H1 (cell line): ENCODE results near the gene MIA2. TPM values are rescaled to one million over a fixed set of nuclear protein-coding genes. Genes with fewer than 3 reads are reported as not detected.

Experiments used
- CTCF ChIA-PET: fragments of 300-600 bp; sonication (Branson Sonifier 250); formaldehyde crosslinking; loops from one replicate; lab custom pipeline; 2021; ENCODE audit not compliant: partially characterized antibody; lab: Charles Lee
- POLR2A ChIA-PET: fragments of 300-600 bp; sonication (Branson Sonifier 250); formaldehyde crosslinking; loops from one replicate; lab custom pipeline; 2021; ENCODE audit warnings: inconsistent platforms; ENCODE audit not compliant: partially characterized antibody; lab: Charles Lee
- DNase-seq, 2 experiments: peaks; one replicate each; pipeline versions ENCODE4 v3.0.0 to v3.0.0-alpha.2; 2010 to 2022; ENCODE audit warnings: low spot score in 2 of 2, low read depth in 1 of 2, mixed read lengths in 1 of 2
- FAIRE-seq: peaks from 2 replicates; lab custom pipeline; 2011; peaks lifted over from hg19 to GRCh38; lab: Jason Lieb, UNC
- H2AFZ ChIP-seq: 2 replicates; pipeline ENCODE4 v1.8.1; 2012; ENCODE audit warnings: low read length, inconsistent platforms
- H2AK5ac ChIP-seq: 2 replicates; pipeline ENCODE4 v1.6.1; 2013; ENCODE audit warnings: low read depth, low read length
- H2BK120ac ChIP-seq: replicated peaks from 2 replicates; pipeline ENCODE3; 2013; ENCODE audit warnings: low read depth, low read length, inconsistent platforms
- H2BK12ac ChIP-seq: 2 replicates; pipeline ENCODE4 v1.6.1; 2013; ENCODE audit warnings: low read depth, low read length
- H2BK15ac ChIP-seq: 2 replicates; pipeline ENCODE4 v1.6.1; 2013; ENCODE audit warnings: low read length
- H2BK20ac ChIP-seq: 2 replicates; pipeline ENCODE4 v1.6.1; 2013; ENCODE audit warnings: low read length
- H2BK5ac ChIP-seq: 2 replicates; pipeline ENCODE4 v1.6.1; 2013; ENCODE audit warnings: low read depth, low read length
- H3K14ac ChIP-seq: 2 replicates; pipeline ENCODE4 v1.6.1; 2013; ENCODE audit warnings: inconsistent platforms; ENCODE audit not compliant: insufficient read length
- H3K18ac ChIP-seq: 2 replicates; pipeline ENCODE4 v1.6.1; 2013; ENCODE audit warnings: low read length; ENCODE audit errors: extremely low read depth
- H3K23ac ChIP-seq: 2 replicates; pipeline ENCODE4 v1.6.1; 2013; ENCODE audit warnings: inconsistent platforms; ENCODE audit not compliant: insufficient read length
- H3K23me2 ChIP-seq: 2 replicates; pipeline ENCODE4 v1.6.1; 2013; ENCODE audit warnings: low read depth, low read length
- H3K27ac ChIP-seq: 2 replicates; pipeline ENCODE4 v1.6.1; 2011; ENCODE audit warnings: low read depth, low read length, inconsistent platforms
- H3K27me3 ChIP-seq, 4 experiments: replicated peaks in 1 of 4; 1 replicate in 1 of 4; 2 replicates in 3 of 4; pipeline versions ENCODE4 v1.6.1 to v1.8.1; 2011 to 2013; ENCODE audit warnings: low read length in 3 of 4, mild to moderate bottlenecking in 3 of 4, inconsistent platforms in 2 of 4, mixed read lengths in 2 of 4, moderate library complexity in 1 of 4; ENCODE audit not compliant: control insufficient read depth in 3 of 4, insufficient read depth in 3 of 4; ENCODE audit errors: extremely low read depth in 1 of 4
- H3K36me3 ChIP-seq, 4 experiments: 2 replicates each; pipeline versions ENCODE4 v1.6.1 to v1.8.1; 2011 to 2013; ENCODE audit warnings: mild to moderate bottlenecking in 4 of 4, low read length in 3 of 4, moderate library complexity in 2 of 4, control low read depth in 1 of 4, inconsistent platforms in 1 of 4; ENCODE audit not compliant: insufficient read depth in 4 of 4, control insufficient read depth in 2 of 4
- H3K4ac ChIP-seq: replicated peaks from 2 replicates; pipeline ENCODE3; 2013; ENCODE audit warnings: low read length, low read depth, mixed read lengths, inconsistent platforms; ENCODE audit not compliant: insufficient read length
- H3K4me1 ChIP-seq, 4 experiments: replicated peaks in 1 of 4; 1 replicate in 1 of 4; 2 replicates in 3 of 4; pipeline versions ENCODE4 v1.6.1 to v1.8.1; 2011 to 2013; ENCODE audit warnings: low read length in 3 of 4, inconsistent platforms in 2 of 4, mixed read lengths in 1 of 4; ENCODE audit not compliant: insufficient read depth in 4 of 4, control insufficient read depth in 3 of 4
- H3K4me2 ChIP-seq, 2 experiments: 2 replicates each; pipeline versions ENCODE4 v1.6.1 to v1.8.1; 2011 to 2013; ENCODE audit warnings: low read depth in 2 of 2, low read length in 2 of 2, control low read depth in 1 of 2, inconsistent platforms in 1 of 2, mild to moderate bottlenecking in 1 of 2; ENCODE audit not compliant: insufficient read depth in 1 of 2
- H3K4me3 ChIP-seq, 4 experiments: fragments of 200-600, 300-600 bp in 1 of 4; sonication (generic), shearing (Covaris generic), sonication (Bioruptor Twin) in 1 of 4; 2 replicates each; pipeline versions ENCODE4 v1.5.1 to v1.8.1; 2011 to 2016; ENCODE audit warnings: low read length in 4 of 4, low read depth in 3 of 4, control low read depth in 2 of 4, inconsistent platforms in 2 of 4, mild to moderate bottlenecking in 2 of 4, mixed read lengths in 1 of 4, moderate library complexity in 1 of 4; ENCODE audit not compliant: insufficient read depth in 2 of 4; ENCODE audit errors: extremely low read depth in 1 of 4
- H3K56ac ChIP-seq: replicated peaks from 2 replicates; pipeline ENCODE3; 2013; ENCODE audit warnings: low read depth, mild to moderate bottlenecking, mixed read lengths, low read length, inconsistent platforms; ENCODE audit not compliant: insufficient read length
- H3K79me1 ChIP-seq: 2 replicates; pipeline ENCODE4 v1.6.1; 2013; ENCODE audit warnings: low read depth, low read length, control low read depth
- H3K79me2 ChIP-seq, 2 experiments: 2 replicates each; pipeline versions ENCODE4 v1.6.1 to v1.8.1; 2012 to 2013; ENCODE audit warnings: low read length in 2 of 2, mild to moderate bottlenecking in 2 of 2, inconsistent platforms in 1 of 2; ENCODE audit not compliant: insufficient read depth in 2 of 2, control insufficient read depth in 1 of 2
- H3K9ac ChIP-seq, 4 experiments: replicated peaks in 1 of 4; 1 replicate in 1 of 4; 2 replicates in 3 of 4; pipeline versions ENCODE4 v1.6.1 to v1.8.1; 2011 to 2013; ENCODE audit warnings: low read depth in 3 of 4, low read length in 3 of 4, control low read depth in 2 of 4, mild to moderate bottlenecking in 2 of 4, moderate library complexity in 2 of 4, inconsistent platforms in 1 of 4; ENCODE audit errors: extremely low read depth in 1 of 4
- H3K9me3 ChIP-seq, 2 experiments: 2 replicates each; pipeline versions ENCODE4 v1.6.1 to v1.8.1; 2012 to 2013; ENCODE audit warnings: mild to moderate bottlenecking in 2 of 2, moderate library complexity in 2 of 2, control low read depth in 1 of 2, inconsistent platforms in 1 of 2, low read depth in 1 of 2, low read length in 1 of 2, mixed read lengths in 1 of 2; ENCODE audit not compliant: insufficient read depth in 2 of 2
- H4K20me1 ChIP-seq, 2 experiments: replicated peaks in 1 of 2; 2 replicates each; pipeline versions ENCODE3 to v1.8.1; 2011 to 2013; ENCODE audit warnings: inconsistent platforms in 2 of 2, low read length in 2 of 2, mild to moderate bottlenecking in 1 of 2; ENCODE audit not compliant: insufficient read depth in 2 of 2, control insufficient read depth in 1 of 2
- H4K5ac ChIP-seq: 2 replicates; pipeline ENCODE4 v1.6.1; 2013; ENCODE audit warnings: low read length, low read depth, mixed read lengths, inconsistent platforms; ENCODE audit not compliant: insufficient read length
- H4K8ac ChIP-seq: 2 replicates; pipeline ENCODE4 v1.8.0; 2013; ENCODE audit warnings: mild to moderate bottlenecking, moderate library complexity, low read length, inconsistent platforms; ENCODE audit not compliant: insufficient read depth; ENCODE audit errors: extremely low read depth
- H4K91ac ChIP-seq: replicated peaks from 2 replicates; pipeline ENCODE3; 2013; ENCODE audit warnings: low read length, mixed read lengths, inconsistent platforms; ENCODE audit not compliant: insufficient read length
- BRCA1 ChIP-seq: IDR thresholded peaks from 2 replicates; pipeline ENCODE4 v1.6.1; 2012; ENCODE audit warnings: low read depth, low read length, improper control_type of control experiment
- EGR1 ChIP-seq: IDR thresholded peaks from 2 replicates; pipeline ENCODE4 v1.6.1; 2011; ENCODE audit warnings: low read depth, low read length, borderline replicate concordance
- EZH2 ChIP-seq: fragments of 200-600 bp; sonication (generic); IDR thresholded peaks from 2 replicates; pipeline ENCODE4 v1.7.1; 2012; ENCODE audit warnings: low read depth, mild to moderate bottlenecking, moderate library complexity, low read length, inconsistent platforms; ENCODE audit not compliant: severe bottlenecking
- GABPA ChIP-seq: IDR thresholded peaks from 2 replicates; pipeline ENCODE4 v1.6.1; 2011; ENCODE audit warnings: mild to moderate bottlenecking, low read length, moderate library complexity, borderline replicate concordance; ENCODE audit not compliant: insufficient read depth
- KDM5A ChIP-seq: fragments of 200-600 bp; IDR thresholded peaks from 2 replicates; pipeline ENCODE4 v1.7.1; 2012; ENCODE audit warnings: mild to moderate bottlenecking, low read length, inconsistent platforms, mixed read lengths
- NANOG ChIP-seq: IDR thresholded peaks from 2 replicates; pipeline ENCODE4 v1.6.1; 2011; ENCODE audit warnings: low read length, low read depth, mild to moderate bottlenecking, inconsistent platforms; ENCODE audit not compliant: insufficient read depth, poor library complexity, severe bottlenecking
- POLR2A ChIP-seq, 2 experiments: IDR thresholded peaks; 1 replicate in 1 of 2; 2 replicates in 1 of 2; pipeline ENCODE4 v1.6.1; 2011; ENCODE audit warnings: low read depth in 2 of 2, low read length in 2 of 2, mild to moderate bottlenecking in 2 of 2; ENCODE audit errors: control extremely low read depth in 1 of 2
- SIN3A ChIP-seq, 2 experiments: IDR thresholded peaks in 1 of 2; conservative IDR thresholded peaks in 1 of 2; 2 replicates each; pipeline ENCODE4 v1.6.1; 2011 to 2012; ENCODE audit warnings: low read length in 2 of 2, improper control_type of control experiment in 1 of 2, low read depth in 1 of 2, mild to moderate bottlenecking in 1 of 2
- TAF1 ChIP-seq: IDR thresholded peaks from 2 replicates; pipeline ENCODE4 v1.6.1; 2011; ENCODE audit warnings: mild to moderate bottlenecking, low read depth, low read length
- WGBS, 2 experiments: shearing (Covaris generic) in 1 of 2; methylation state at CpG; one replicate each; pipeline versions ENCODE4 v1.1.6 to v1.1.7; 2013 to 2015; ENCODE audit warnings: low lambda C conversion rate in 2 of 2, mixed read lengths in 2 of 2, inconsistent platforms in 1 of 2, low coverage in 1 of 2, missing lambda C conversion rate in 1 of 2; ENCODE audit not compliant: insufficient replicate concordance in 2 of 2, insufficient coverage in 1 of 2, insufficient read length in 1 of 2; ENCODE audit errors: extremely low coverage in 1 of 2, missing lambda C conversion rate in 1 of 2; 5-methylcytosine and 5-hydroxymethylcytosine counted together
- polyA plus RNA-seq, 7 experiments: library from polyadenylated mRNA; depleted of rRNA in 3 of 7; stranded (reverse) in 5 of 7; unstranded in 2 of 7; fragments of >200 nt in 5 of 7; fragments of 200-250 nt in 2 of 7; gene quantifications; 1 replicate in 5 of 7; 2 replicates in 1 of 7; 4 replicates in 1 of 7; pipeline versions ENCODE4 v1.2.1 to v1.2.3, GENCODE V29; 2011 to 2013; ENCODE audit warnings: missing spikeins in 2 of 7, mixed read lengths in 2 of 7
- total RNA-seq: library from RNA; stranded (reverse); fragmentation: NEBNext Ultra II Directional; extraction: Animal tissue kit (Norgen Biotek cat#: 25700); gene quantifications from 2 replicates; pipeline ENCODE4 v1.2.1, GENCODE V29; 2021
- TF ChIP-seq, protein P1 (sequence below): IDR thresholded peaks from 2 replicates; pipeline ENCODE4 v1.6.1; 2012; ENCODE audit warnings: inconsistent platforms
- TF ChIP-seq, protein P2 (sequence below), 3 experiments: IDR thresholded peaks; 1 replicate in 2 of 3; 2 replicates in 1 of 3; pipeline versions ENCODE4 v1.5.1 to v1.6.1; 2011; ENCODE audit warnings: low read length in 3 of 3, mild to moderate bottlenecking in 3 of 3, inconsistent platforms in 2 of 3, low read depth in 1 of 3, moderate library complexity in 1 of 3; ENCODE audit not compliant: insufficient read depth in 1 of 3; ENCODE audit errors: control extremely low read depth in 1 of 3

Gene MIA2
- total and polyA plus RNA-seq, 2 of the 8 experiments (the other 6 are each of a cell fraction or from before 2014, with no cell fraction given) = 10.1 to 15.0 TPM

DNA sequence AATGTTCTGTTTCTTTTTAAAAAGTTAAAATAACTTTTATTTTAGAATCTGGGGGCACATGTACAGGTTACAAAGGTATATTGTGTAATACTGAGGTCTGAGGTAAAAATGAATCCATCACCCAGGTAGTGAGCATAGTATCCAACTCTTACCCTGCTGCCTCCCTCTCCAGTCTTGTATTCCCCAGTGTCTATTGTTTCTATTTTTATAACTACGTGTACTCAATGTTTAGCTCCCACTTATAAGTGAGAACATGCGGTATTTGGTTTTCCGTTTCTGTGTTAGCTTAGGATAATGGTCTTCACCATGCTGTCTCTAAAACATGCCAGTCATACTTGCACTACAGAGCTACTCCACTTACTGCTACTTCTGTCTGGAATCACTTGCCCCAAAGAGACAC, 190.1 kb downstream of the MIA2 start:
- Histone ChIP-seq H4K91ac (no peak overlapping the region), H4K5ac (no peak overlapping the region), H3K9me3 (no peaks in the 10 kb centered on the region), H3K27me3 (no peaks in the 10 kb centered on the region), H2BK5ac (no peak overlapping the region), H4K8ac (no peak overlapping the region), H3K4ac (no peak overlapping the region), H2BK20ac (no peak overlapping the region), H2BK120ac (no peak overlapping the region), H3K23ac (no peak overlapping the region), H3K4me1 (peaks cover 0 to 3% (median 0%) of the 10 kb centered on the region in 4 experiments; a peak in 1 of 7 replicates), H3K56ac (no peak overlapping the region), H3K27ac (no peak overlapping the region), H3K4me3 (no peak overlapping the region), H2BK12ac (no peak overlapping the region), H3K14ac (no peak overlapping the region), H3K79me2 (peaks cover 0 to 24% of the 10 kb centered on the region in 2 experiments; a peak in 2 of 4 replicates), H3K4me2 (no peak overlapping the region), H3K18ac (no peak overlapping the region), H3K79me1 (no peaks in the 10 kb centered on the region), H4K20me1 (peaks cover 0 to 2% of the 10 kb centered on the region in 2 experiments), H2BK15ac (no peak overlapping the region), H2AK5ac (no peak overlapping the region), H2AFZ (no peak overlapping the region), H3K36me3 (no peaks in the 10 kb centered on the region), H3K9ac (no peak overlapping the region), H3K23me2 (no peaks in the 10 kb centered on the region; the same call in 1 of the 2 replicates)
- WGBS, 2 experiments = 84% methylated on average over 3 of the region's 3 CpGs; no CpG with 5 or more reads in 1 of the 2 experiments
- FAIRE-seq (no peak), DNase-seq (no peak)
- ChIA-PET CTCF (interaction anchor here (1.1 kb wide), 1 partner anchor 10 kb away, joined by 3 read pairs; no protein-coding TSS in a partner anchor), POLR2A (interaction anchor here (0.8 to 5.3 kb wide), 2 partner anchors 8 to 16 kb away, joined by 3 to 24 read pairs; partner anchors contain the start of gene FBXO33)
- TF ChIP-seq EZH2 = no peak
- TF ChIP-seq EGR1 = no peak
- no peak for TF ChIP-seq KDM5A
- TF ChIP-seq GABPA = no peak
- TF ChIP-seq, protein P1, sequence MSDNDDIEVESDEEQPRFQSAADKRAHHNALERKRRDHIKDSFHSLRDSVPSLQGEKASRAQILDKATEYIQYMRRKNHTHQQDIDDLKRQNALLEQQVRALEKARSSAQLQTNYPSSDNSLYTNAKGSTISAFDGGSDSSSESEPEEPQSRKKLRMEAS = no peak
- no peak for TF ChIP-seq BRCA1
- TF ChIP-seq TAF1 = no peak
- no peak for TF ChIP-seq NANOG
- TF ChIP-seq POLR2A (IDR thresholded peaks at IDR 0.05; ENCODE audit: control extremely low read depth in 1 of 2, low read depth in 2 of 2, low read length in 2 of 2) = no peak
- TF ChIP-seq, protein P2, sequence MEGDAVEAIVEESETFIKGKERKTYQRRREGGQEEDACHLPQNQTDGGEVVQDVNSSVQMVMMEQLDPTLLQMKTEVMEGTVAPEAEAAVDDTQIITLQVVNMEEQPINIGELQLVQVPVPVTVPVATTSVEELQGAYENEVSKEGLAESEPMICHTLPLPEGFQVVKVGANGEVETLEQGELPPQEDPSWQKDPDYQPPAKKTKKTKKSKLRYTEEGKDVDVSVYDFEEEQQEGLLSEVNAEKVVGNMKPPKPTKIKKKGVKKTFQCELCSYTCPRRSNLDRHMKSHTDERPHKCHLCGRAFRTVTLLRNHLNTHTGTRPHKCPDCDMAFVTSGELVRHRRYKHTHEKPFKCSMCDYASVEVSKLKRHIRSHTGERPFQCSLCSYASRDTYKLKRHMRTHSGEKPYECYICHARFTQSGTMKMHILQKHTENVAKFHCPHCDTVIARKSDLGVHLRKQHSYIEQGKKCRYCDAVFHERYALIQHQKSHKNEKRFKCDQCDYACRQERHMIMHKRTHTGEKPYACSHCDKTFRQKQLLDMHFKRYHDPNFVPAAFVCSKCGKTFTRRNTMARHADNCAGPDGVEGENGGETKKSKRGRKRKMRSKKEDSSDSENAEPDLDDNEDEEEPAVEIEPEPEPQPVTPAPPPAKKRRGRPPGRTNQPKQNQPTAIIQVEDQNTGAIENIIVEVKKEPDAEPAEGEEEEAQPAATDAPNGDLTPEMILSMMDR (IDR thresholded peaks at IDR 0.05; ENCODE audit: control extremely low read depth in 1 of 3, insufficient read depth in 1 of 3, low read depth in 1 of 3, low read length in 3 of 3) = no peak
- no peak for TF ChIP-seq SIN3A (conservative IDR thresholded peaks at IDR 0.05 in 1 of 2, IDR thresholded peaks at IDR 0.05 in 1 of 2; ENCODE audit: low read depth in 1 of 2, low read length in 2 of 2)
